GM21619 (cell line): ENCODE data around the gene PAFAH1B2.

Experiments
- ATAC-seq: cut with Tn5 transposase; IDR thresholded peaks from one replicate; pipeline ENCODE4 v1.9.1; 2021; ENCODE audit not compliant: unreplicated experiment

The PAFAH1B2 gene

DNA sequence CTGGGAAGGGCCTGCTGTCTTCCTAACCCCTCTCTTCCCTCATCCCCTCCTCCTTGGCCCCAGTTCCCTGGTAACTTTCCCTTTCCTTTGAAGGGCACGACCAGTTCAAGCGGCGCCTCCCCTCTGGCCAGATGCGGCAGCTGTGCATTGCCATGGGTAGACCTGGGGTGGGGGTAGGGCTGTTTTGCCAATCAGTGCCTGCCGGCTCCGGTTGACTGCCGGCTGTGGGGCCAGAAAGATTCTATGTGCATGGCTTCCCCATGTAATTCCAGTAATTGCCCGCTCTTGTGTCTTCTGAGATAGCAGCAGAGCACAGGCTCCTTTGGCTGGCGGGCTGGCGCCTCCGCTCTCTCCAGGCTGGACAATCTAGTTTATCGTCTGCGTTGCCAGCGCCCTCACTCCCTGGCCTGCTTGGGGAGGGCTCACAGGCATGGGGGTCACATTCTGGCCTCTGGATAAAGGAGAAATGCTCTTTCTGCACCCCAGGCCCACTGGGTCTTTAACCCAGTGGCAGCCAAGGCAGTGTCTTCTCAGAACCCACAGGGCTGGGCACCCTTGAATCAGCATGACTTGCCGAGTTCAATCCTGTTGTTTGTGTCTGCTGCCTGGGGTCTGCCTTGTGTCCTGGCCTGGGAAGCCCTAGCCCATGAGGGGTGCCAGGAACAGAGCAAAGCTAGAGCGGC, 43.9 kb downstream of the PAFAH1B2 start:
- ATAC-seq = no peak

DNA sequence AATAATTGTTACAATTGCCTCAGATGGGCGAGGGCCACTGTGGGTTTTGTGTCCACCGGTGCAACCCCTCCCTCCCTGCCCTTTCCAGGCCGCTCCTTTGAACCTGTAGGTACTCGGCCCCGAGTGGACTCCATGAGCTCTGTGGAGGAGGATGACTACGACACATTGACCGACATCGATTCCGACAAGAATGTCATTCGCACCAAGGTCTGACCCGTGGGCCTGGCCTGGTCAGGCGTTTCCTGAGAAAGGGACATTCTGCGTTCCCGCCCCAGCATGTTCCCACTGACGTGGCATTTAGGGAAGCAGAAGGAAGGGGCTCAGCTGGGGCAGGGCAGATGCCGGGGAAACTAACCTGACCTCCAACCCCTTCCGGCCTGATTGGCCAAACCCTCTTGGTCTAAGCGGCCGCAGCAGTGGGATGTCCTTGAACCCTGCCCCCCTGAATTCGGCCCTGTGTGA, 44.6 kb downstream of the PAFAH1B2 start:
- ATAC-seq = no peak

- ATAC-seq = peak; percentile 74
Observed at GRCh38 chr11:117189191-117189940, 45.3 kb downstream of the PAFAH1B2 start.

GRCh38 chr11:117189941-117190544, 46.0 kb downstream of the PAFAH1B2 start:
- ATAC-seq = no peak

- ATAC-seq = no peak
Observed at GRCh38 chr11:117191680-117192400, 47.8 kb downstream of the PAFAH1B2 start.

DNA sequence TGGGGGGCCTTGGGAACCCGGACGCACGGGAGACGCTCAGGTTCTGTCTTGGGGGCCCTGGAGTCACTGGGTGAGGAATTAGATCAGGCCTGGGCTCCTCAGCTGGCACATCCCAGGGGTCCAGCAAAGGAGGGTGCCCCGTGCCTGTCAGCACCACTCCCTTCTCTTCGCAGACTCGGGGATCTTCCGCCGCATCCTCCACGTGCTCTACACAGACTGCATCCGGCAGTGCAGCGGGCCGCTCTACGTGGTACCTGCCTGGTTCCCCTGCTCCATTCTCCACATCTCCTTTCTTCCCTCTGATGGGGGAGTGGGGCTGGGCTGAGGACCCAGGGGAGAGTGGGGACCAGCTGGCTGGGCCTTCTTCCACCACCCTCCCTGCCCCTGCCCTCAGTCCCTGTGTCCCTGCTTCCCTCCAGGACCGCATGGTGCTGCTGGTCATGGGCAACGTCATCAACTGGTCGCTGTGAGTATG, 48.4 kb downstream of the PAFAH1B2 start:
- no peak for ATAC-seq

- no peak for ATAC-seq
Observed at GRCh38 chr11:117193130-117194020, 49.3 kb downstream of the PAFAH1B2 start.

DNA sequence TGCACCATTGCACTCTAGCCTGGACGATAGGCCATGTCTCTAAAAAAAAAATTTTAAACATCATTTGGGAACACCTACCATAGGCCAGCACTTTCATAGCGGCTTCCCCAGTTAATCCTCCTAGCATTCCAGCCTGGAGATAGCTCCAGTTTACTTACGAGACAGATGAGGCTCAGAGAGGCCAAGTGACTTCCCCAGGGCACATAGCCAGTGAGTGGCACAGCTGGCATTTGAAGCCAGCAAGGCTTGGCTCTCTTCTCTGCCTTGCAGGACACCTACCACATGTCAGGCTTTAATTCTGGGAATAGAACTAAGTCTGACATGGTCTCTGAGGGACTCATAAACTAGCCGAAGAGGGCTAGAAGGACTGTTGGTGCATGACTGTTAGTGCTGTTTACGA, 50.2 kb downstream of the PAFAH1B2 start:
- ATAC-seq = no peak

DNA sequence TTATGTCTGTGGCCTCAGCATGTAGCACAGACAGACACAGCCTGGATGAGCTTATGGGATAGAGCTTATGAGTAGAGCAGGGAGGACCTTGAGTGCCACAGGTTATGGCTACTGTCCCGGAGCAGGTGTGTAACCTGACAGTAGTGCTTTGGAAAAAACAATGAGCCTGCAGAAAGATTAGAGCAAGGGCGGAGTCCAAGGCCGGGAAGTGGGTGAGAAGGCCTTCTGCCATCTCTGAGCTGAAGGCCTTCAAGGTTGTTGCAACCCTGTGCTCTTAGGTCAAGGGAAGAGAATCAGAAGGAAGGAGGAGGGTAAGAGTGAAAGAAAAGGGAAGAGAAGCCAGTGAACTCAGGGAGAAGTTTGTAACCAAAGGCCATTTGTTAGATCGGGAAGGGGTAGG, 51.2 kb downstream of the PAFAH1B2 start:
- no peak for ATAC-seq

DNA sequence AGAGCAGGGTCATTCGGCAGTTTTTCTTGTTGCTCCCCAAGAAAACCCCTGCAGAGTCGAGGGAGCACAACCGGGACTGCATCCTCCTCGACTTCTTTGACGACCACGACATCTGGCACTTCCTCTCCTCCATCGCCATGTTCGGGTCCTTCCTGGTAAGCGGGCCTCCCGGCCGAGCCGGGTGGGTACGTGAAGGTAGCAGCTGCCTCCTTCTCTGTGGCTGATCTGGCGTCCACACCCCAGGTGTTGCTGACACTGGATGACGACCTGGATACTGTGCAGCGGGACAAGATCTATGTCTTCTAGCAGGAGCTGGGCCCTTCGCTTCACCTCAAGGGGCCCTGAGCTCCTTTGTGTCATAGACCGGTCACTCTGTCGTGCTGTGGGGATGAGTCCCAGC, 51.7 kb downstream of the PAFAH1B2 start:
- ATAC-seq = no peak

GRCh38 chr11:117197006-117197405, 52.9 kb downstream of the PAFAH1B2 start:
- ATAC-seq = no peak

GRCh38 chr11:117197516-117198456, 53.7 kb downstream of the PAFAH1B2 start:
- no peak for ATAC-seq

GRCh38 chr11:117198613-117199012, 54.5 kb downstream of the PAFAH1B2 start:
- no peak for ATAC-seq

DNA sequence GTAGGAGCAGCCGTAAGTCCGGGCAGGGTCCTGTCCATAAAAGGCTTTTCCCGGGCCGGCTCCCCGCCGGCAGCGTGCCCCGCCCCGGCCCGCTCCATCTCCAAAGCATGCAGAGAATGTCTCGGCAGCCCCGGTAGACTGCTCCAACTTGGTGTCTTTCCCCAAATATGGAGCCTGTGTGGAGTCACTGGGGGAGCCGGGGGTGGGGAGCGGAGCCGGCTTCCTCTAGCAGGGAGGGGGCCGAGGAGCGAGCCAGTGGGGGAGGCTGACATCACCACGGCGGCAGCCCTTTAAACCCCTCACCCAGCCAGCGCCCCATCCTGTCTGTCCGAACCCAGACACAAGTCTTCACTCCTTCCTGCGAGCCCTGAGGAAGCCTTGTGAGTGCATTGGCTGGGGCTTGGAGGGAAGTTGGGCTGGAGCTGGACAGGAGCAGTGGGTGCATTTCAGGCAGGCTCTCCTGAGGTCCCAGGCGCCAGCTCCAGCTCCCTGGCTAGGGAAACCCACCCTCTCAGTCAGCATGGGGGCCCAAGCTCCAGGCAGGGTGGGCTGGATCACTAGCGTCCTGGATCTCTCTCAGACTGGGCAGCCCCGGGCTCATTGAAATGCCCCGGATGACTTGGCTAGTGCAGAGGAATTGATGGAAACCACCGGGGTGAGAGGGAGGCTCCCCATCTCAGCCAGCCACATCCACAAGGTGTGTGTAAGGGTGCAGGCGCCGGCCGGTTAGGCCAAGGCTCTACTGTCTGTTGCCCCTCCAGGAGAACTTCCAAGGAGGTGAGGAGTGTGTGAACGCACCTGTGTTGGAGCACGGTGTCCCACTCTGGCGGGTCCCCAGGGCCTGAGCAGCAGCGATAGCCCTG, 55.2 kb downstream of the PAFAH1B2 start, which contains the start of gene TAGLN:
TSS of gene TAGLN (plus strand) at position 318 of the 863 bp plus-strand sequence. CDS start 3,644 bp downstream, outside the sequence.
- no peak for ATAC-seq

DNA sequence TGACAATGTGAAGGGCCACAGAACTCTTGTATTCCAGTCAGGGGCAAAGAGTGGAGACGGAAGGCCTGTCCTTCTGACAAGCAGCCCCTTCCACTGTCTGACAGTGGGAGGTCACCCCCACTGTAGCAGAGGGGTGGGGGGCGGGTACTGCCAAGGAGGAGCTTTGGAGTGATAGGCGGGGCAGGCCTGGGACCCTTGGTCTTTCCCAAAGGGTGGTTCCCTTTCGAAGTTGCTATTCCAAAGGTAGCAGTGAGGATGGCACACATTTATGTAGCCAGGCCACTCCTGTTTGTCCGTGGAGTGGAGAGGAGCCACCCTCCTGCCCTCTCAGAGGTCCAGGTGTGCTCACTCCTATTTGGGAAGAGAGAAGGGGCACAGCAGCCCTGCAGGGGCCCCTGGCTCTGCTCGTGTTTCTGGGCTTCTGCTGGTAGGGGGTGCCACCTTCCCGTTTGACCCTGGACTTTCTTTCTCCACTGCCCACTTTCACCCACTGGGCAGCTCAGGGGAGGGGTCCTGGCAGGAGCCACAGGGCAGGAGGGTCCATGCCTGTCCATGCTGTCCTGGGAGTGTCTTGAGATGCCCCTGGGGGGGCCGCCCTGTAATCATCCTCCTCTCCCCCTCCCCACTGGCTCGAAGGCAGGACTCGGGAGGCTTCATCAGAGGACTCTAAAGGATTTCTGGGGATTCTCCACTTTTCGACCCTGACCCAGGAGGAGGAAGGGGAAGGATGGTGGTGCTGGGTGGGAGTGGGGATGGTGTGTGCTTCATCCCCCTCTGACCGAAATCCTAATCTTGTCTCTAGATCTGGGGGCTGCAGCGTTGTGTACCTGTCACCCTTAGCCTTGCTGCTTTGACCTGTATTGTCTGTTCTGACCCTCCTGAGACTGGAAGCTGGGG, 56.1 kb downstream of the PAFAH1B2 start:
- ATAC-seq = no peak

GRCh38 chr11:117200813-117201657, 56.9 kb downstream of the PAFAH1B2 start:
- ATAC-seq = no peak
